Fibroblast of lung (primary cell): ENCODE results near the gene ZNF521. TPM values are rescaled to one million over a fixed set of nuclear protein-coding genes. Genes with fewer than 3 reads are reported as not detected.

Experiments used
- DNase-seq, 2 donors: peaks; one replicate each; pipeline versions ENCODE4 v3.0.0 to v3.0.0-alpha.2; 2010; ENCODE audit warnings: low read depth in 2 of 2
- H2AFZ ChIP-seq: 2 replicates; pipeline ENCODE4 v1.5.1; 2012; ENCODE audit warnings: low read length, control low read depth, inconsistent platforms
- H3K27ac ChIP-seq: 2 replicates; pipeline ENCODE4 v1.5.1; 2011; ENCODE audit warnings: low read length, control low read depth; ENCODE audit not compliant: insufficient read depth
- H3K27me3 ChIP-seq: 2 replicates; pipeline ENCODE4 v1.5.1; 2011; ENCODE audit warnings: mild to moderate bottlenecking, low read length; ENCODE audit not compliant: control insufficient read depth, insufficient read depth
- H3K36me3 ChIP-seq: 2 replicates; pipeline ENCODE4 v1.5.1; 2011; ENCODE audit warnings: low read length; ENCODE audit not compliant: control insufficient read depth, insufficient read depth
- H3K4me1 ChIP-seq: 2 replicates; pipeline ENCODE4 v1.5.1; 2011; ENCODE audit warnings: low read length; ENCODE audit not compliant: control insufficient read depth, insufficient read depth; ENCODE audit errors: extremely low read depth
- H3K4me2 ChIP-seq: 2 replicates; pipeline ENCODE4 v1.5.1; 2011; ENCODE audit warnings: low read length, control low read depth; ENCODE audit not compliant: insufficient read depth; ENCODE audit errors: extremely low read depth
- H3K4me3 ChIP-seq, 4 experiments: fragments of 200-600 bp in 1 of 4; sonication (generic) in 1 of 4; replicated peaks in 1 of 4; 2 replicates each; pipeline ENCODE4 v1.5.1; 2011 to 2016; ENCODE audit warnings: low read length in 4 of 4, low read depth in 3 of 4, mild to moderate bottlenecking in 3 of 4, control low read depth in 2 of 4, inconsistent platforms in 1 of 4, mixed read lengths in 1 of 4; ENCODE audit not compliant: insufficient read depth in 1 of 4; ENCODE audit errors: control extremely low read depth in 1 of 4
- H3K79me2 ChIP-seq: 2 replicates; pipeline ENCODE4 v1.5.1; 2012; ENCODE audit warnings: mild to moderate bottlenecking, low read length, inconsistent platforms; ENCODE audit not compliant: control insufficient read depth, insufficient read depth
- H3K9ac ChIP-seq: 2 replicates; pipeline ENCODE4 v1.5.1; 2011; ENCODE audit warnings: mild to moderate bottlenecking, low read length, control low read depth; ENCODE audit not compliant: insufficient read depth
- H3K9me3 ChIP-seq: 2 replicates; pipeline ENCODE4 v1.5.1; 2012; ENCODE audit warnings: low read depth, low read length; ENCODE audit not compliant: control insufficient read depth, insufficient read depth
- H4K20me1 ChIP-seq: 2 replicates; pipeline ENCODE4 v1.5.1; 2011; ENCODE audit warnings: low read length; ENCODE audit not compliant: control insufficient read depth, insufficient read depth; ENCODE audit errors: extremely low read depth
- CTCF ChIP-seq, 2 donors: IDR thresholded peaks in 1 of 2; conservative IDR thresholded peaks in 1 of 2; 1 replicate in 1 of 2; 2 replicates in 1 of 2; pipeline ENCODE4 v1.5.1; 2011 to 2012; ENCODE audit warnings: low read length in 2 of 2, control low read depth in 1 of 2, inconsistent platforms in 1 of 2, low read depth in 1 of 2, mild to moderate bottlenecking in 1 of 2
- EZH2 ChIP-seq: IDR thresholded peaks from 2 replicates; pipeline ENCODE4 v1.5.1; 2012; ENCODE audit warnings: low read length, control low read depth, mild to moderate bottlenecking; ENCODE audit errors: missing control alignments
- polyA plus RNA-seq, 2 donors: library from polyadenylated mRNA; depleted of rRNA in 1 of 2; stranded (reverse) in 1 of 2; unstranded in 1 of 2; fragments of >200 nt; gene quantifications; 2 replicates each; pipeline ENCODE4 v1.2.1, GENCODE V29; 2011 to 2012; ENCODE audit warnings: missing spikeins in 1 of 2
- total RNA-seq: library from RNA; depleted of rRNA; stranded (reverse); fragments of >200 nt; gene quantifications from 2 replicates; pipeline ENCODE4 v1.2.1, GENCODE V29; 2014

The ZNF521 gene
- total and polyA plus RNA-seq, 2 donors (not counting 1 experiment from before 2014, with no cell fraction given) = 25.2 to 43.6 TPM

GRCh38 chr18:25047983-25048382 is 304.0 kb downstream of the ZNF521 start:
- Histone ChIP-seq H2AFZ (no peak overlapping the region), H3K4me3 (no peak overlapping the region), H4K20me1 (no peaks in the 10 kb centered on the region), H3K36me3 (no peaks in the 10 kb centered on the region), H3K27me3 (no peaks in the 10 kb centered on the region), H3K4me2 (no peak overlapping the region), H3K9ac (no peak overlapping the region), H3K4me1 (no peaks in the 10 kb centered on the region), H3K9me3 (no peaks in the 10 kb centered on the region), H3K27ac (no peak overlapping the region), H3K79me2 (no peaks in the 10 kb centered on the region)
- DNase-seq = no peak
- TF ChIP-seq CTCF (conservative IDR thresholded peaks at IDR 0.05 in 1 of 2, IDR thresholded peaks at IDR 0.05 in 1 of 2; ENCODE audit: low read depth in 1 of 2, low read length in 2 of 2) = no peak
- TF ChIP-seq EZH2 = no peak

- TF ChIP-seq EZH2 (no peak), CTCF (conservative IDR thresholded peaks at IDR 0.05 in 1 of 2, IDR thresholded peaks at IDR 0.05 in 1 of 2; ENCODE audit: low read depth in 1 of 2, low read length in 2 of 2) (no peak)
- H3K27ac ChIP-seq = no peak overlapping the region
These were observed 304.5 kb downstream of the ZNF521 start for GRCh38 chr18:25047421-25047820.

DNA sequence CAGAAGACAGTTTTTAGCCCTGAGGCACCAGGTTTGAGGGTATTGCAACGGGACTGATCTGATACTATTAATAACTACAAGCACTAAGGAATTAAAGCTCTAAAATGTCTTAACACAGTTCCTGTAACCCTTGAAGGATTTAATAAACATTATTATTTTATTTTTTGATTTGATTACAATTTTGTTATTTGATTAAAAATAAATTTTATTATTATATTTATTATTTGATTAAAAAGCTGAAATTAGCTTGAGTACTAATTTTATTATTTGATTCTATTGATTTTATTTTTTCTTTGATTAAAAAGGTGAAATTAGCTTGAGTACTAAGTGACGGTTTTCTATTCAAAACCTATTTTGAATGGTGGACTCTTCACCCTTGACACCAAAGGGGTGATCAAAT is 307.3 kb downstream of the ZNF521 start:
- no peaks in the 10 kb centered on the region for H3K36me3 ChIP-seq
- H3K9me3 ChIP-seq = no peaks in the 10 kb centered on the region
- no peak for DNase-seq
- H3K9ac ChIP-seq = no peak overlapping the region
- no peak overlapping the region for H3K4me2 ChIP-seq
- H3K4me1 ChIP-seq = no peaks in the 10 kb centered on the region
- no peaks in the 10 kb centered on the region for H3K79me2 ChIP-seq
- no peaks in the 10 kb centered on the region for H3K27me3 ChIP-seq
- no peak overlapping the region for H3K27ac ChIP-seq
- H3K4me3 ChIP-seq = no peak overlapping the region
- TF ChIP-seq CTCF (conservative IDR thresholded peaks at IDR 0.05 in 1 of 2, IDR thresholded peaks at IDR 0.05 in 1 of 2; ENCODE audit: low read depth in 1 of 2, low read length in 2 of 2) = no peak
- no peaks in the 10 kb centered on the region for H4K20me1 ChIP-seq
- no peak overlapping the region for H2AFZ ChIP-seq

More at GRCh38 chr18:25047421-25047820, 304.5 kb downstream of the ZNF521 start:
- Histone ChIP-seq H3K79me2 (no peaks in the 10 kb centered on the region), H3K36me3 (no peaks in the 10 kb centered on the region), H3K4me3 (no peak overlapping the region), H2AFZ (no peak overlapping the region), H3K27me3 (no peaks in the 10 kb centered on the region), H3K4me1 (no peaks in the 10 kb centered on the region), H3K9me3 (no peaks in the 10 kb centered on the region), H3K4me2 (no peak overlapping the region), H3K9ac (no peak overlapping the region), H4K20me1 (no peaks in the 10 kb centered on the region)
- no peak for DNase-seq
